GM23338 (cell line): ENCODE data around the gene KCNMA1. TPM values are rescaled to one million over a fixed set of nuclear protein-coding genes. Genes with fewer than 3 reads are reported as not detected.

Experiments used
- ATAC-seq: fragments of 200-7000 bp; cut with Tn5 transposase; 3 replicates; pipeline ENCODE4 v1.9.1; 2020
- DNase-seq: peaks from one replicate; pipeline ENCODE4 v3.0.0-alpha.2; 2015; ENCODE audit warnings: low spot score
- H2AFZ ChIP-seq: fragments of 200-600 bp; sonication (generic); 2 replicates; pipeline ENCODE4 v1.8.0; 2016; ENCODE audit warnings: antibody characterized with exemption, mild to moderate bottlenecking, moderate library complexity
- H3F3A ChIP-seq: fragments of 200-600 bp; sonication (generic); replicated peaks from 2 replicates; pipeline ENCODE4 v1.8.0; 2017; ENCODE audit warnings: antibody characterized with exemption, mixed run types, low read depth
- H3K27ac ChIP-seq: fragments of 200-600 bp; sonication (generic); 2 replicates; pipeline ENCODE4 v1.6.1; 2016; ENCODE audit warnings: low read depth
- H3K27me3 ChIP-seq: fragments of 200-600 bp; sonication (generic); 2 replicates; pipeline ENCODE4 v1.8.0; 2016; ENCODE audit warnings: mild to moderate bottlenecking, mixed run types, moderate library complexity; ENCODE audit not compliant: insufficient read depth
- H3K36me3 ChIP-seq: fragments of 200-600 bp; sonication (generic); 2 replicates; pipeline ENCODE4 v1.8.0; 2016; ENCODE audit warnings: mild to moderate bottlenecking; ENCODE audit not compliant: insufficient read depth
- H3K4me1 ChIP-seq: fragments of 200-600 bp; sonication (generic); 2 replicates; pipeline ENCODE4 v1.8.0; 2016; ENCODE audit warnings: mild to moderate bottlenecking, moderate library complexity; ENCODE audit not compliant: insufficient read depth
- H3K4me2 ChIP-seq: fragments of 200-600 bp; sonication (generic); 2 replicates; pipeline ENCODE4 v1.7.1; 2017; ENCODE audit warnings: mixed run types
- H3K4me3 ChIP-seq: fragments of 200-600 bp; sonication (generic); 2 replicates; pipeline ENCODE4 v1.6.1; 2016; ENCODE audit warnings: mixed run types
- H3K79me2 ChIP-seq: fragments of 200-600 bp; sonication (generic); replicated peaks from 2 replicates; pipeline ENCODE4 v1.8.0; 2017; ENCODE audit warnings: mild to moderate bottlenecking; ENCODE audit not compliant: insufficient read depth
- H3K9me2 ChIP-seq: fragments of 200-600 bp; sonication (generic); 2 replicates; pipeline ENCODE4 v1.8.0; 2017; ENCODE audit not compliant: insufficient read depth
- H4K20me1 ChIP-seq: fragments of 200-600 bp; sonication (generic); replicated peaks from 2 replicates; pipeline ENCODE4 v1.8.0; 2017; ENCODE audit warnings: mild to moderate bottlenecking; ENCODE audit not compliant: insufficient read depth
- H3K27ac Mint-ChIP-seq: 2 replicates; pipeline ENCODE4 v1.8.0; 2020; ENCODE audit warnings: inconsistent platforms, mild to moderate bottlenecking, moderate library complexity, mixed read lengths
- H3K27me3 Mint-ChIP-seq: 3 replicates; pipeline ENCODE4 v1.8.0; 2022; ENCODE audit warnings: low read depth, mild to moderate bottlenecking, moderate library complexity, mixed read lengths, inconsistent platforms; ENCODE audit not compliant: insufficient read depth, poor library complexity
- H3K36me3 Mint-ChIP-seq: 3 replicates; pipeline ENCODE4 v1.8.0; 2021; ENCODE audit warnings: low read depth, mild to moderate bottlenecking, inconsistent platforms, moderate library complexity, mixed read lengths
- H3K4me1 Mint-ChIP-seq: 3 replicates; pipeline ENCODE4 v1.8.0; 2020; ENCODE audit warnings: mild to moderate bottlenecking, inconsistent platforms, mixed read lengths
- H3K4me3 Mint-ChIP-seq: 3 replicates; pipeline ENCODE4 v1.8.0; 2021; ENCODE audit warnings: moderate library complexity, mild to moderate bottlenecking, inconsistent platforms, mixed read lengths
- H3K9me3 Mint-ChIP-seq: 3 replicates; pipeline ENCODE4 v1.8.0; 2020; ENCODE audit warnings: moderate library complexity, mild to moderate bottlenecking, inconsistent platforms, mixed read lengths
- CREB1 ChIP-seq: fragments of 250-450 bp; sonication (Bioruptor Pico); IDR thresholded peaks from 2 replicates; pipeline ENCODE4 v1.5.0; 2020; ENCODE audit warnings: low read depth, mild to moderate bottlenecking, moderate library complexity
- EZH2phosphoT487 ChIP-seq: fragments of 200-600 bp; sonication (generic); IDR thresholded peaks from one replicate; pipeline ENCODE4 v1.8.1; 2018; ENCODE audit warnings: antibody characterized with exemption; ENCODE audit not compliant: unreplicated experiment
- JUNB ChIP-seq: IDR thresholded peaks from one replicate; pipeline ENCODE4 v1.6.1; 2016; ENCODE audit warnings: antibody characterized with exemption; ENCODE audit not compliant: unreplicated experiment
- NANOG ChIP-seq: IDR thresholded peaks from 2 replicates; pipeline ENCODE4 v1.6.1; 2016; ENCODE audit warnings: antibody characterized with exemption, borderline replicate concordance
- POLR2AphosphoS5 ChIP-seq: IDR thresholded peaks from 2 replicates; pipeline ENCODE4 v1.6.1; 2016; ENCODE audit warnings: antibody characterized with exemption, low read depth
- STAT1 ChIP-seq: IDR thresholded peaks from one replicate; pipeline ENCODE4 v1.6.1; 2016; ENCODE audit warnings: antibody characterized with exemption; ENCODE audit not compliant: unreplicated experiment
- ZNF114 ChIP-seq: fragments of 250-450 bp; sonication (Bioruptor Pico); IDR thresholded peaks from 2 replicates; pipeline ENCODE4 v1.5.0; 2020; ENCODE audit warnings: mild to moderate bottlenecking, moderate library complexity
- ZNF331 ChIP-seq: fragments of 250-450 bp; sonication (Bioruptor Pico); IDR thresholded peaks from 2 replicates; pipeline ENCODE4 v1.5.0; 2020; ENCODE audit warnings: low read depth, mild to moderate bottlenecking, moderate library complexity
- polyA plus RNA-seq: library from polyadenylated mRNA; unstranded; fragments of >200 nt; fragmentation: Nextera tagmentation; extraction: Ambion mirVana; gene quantifications from 2 replicates; pipeline ENCODE4 v1.2.1, GENCODE V29; 2016
- total RNA-seq: library from RNA; depleted of rRNA; stranded (reverse); fragments of >200 nt; shearing (Covaris generic); gene quantifications from 2 replicates; pipeline ENCODE4 v1.2.3, GENCODE V29; 2014
- TF ChIP-seq, protein P1 (sequence below): fragments of 250-450 bp; sonication (Bioruptor Pico); IDR thresholded peaks from 2 replicates; pipeline ENCODE4 v1.5.0; 2020; ENCODE audit warnings: mild to moderate bottlenecking, moderate library complexity
- TF ChIP-seq, protein P2 (sequence below): IDR thresholded peaks from one replicate; pipeline ENCODE4 v1.6.1; 2018; ENCODE audit warnings: antibody characterized with exemption; ENCODE audit not compliant: unreplicated experiment
- TF ChIP-seq, protein P3 (sequence below), 2 experiments: fragments of 200-600 bp in 1 of 2; sonication (generic) in 1 of 2; conservative IDR thresholded peaks; 2 replicates each; pipeline versions ENCODE4 v1.5.1 to v1.6.1; 2016 to 2017; ENCODE audit warnings: antibody characterized with exemption in 2 of 2, low read depth in 2 of 2, mild to moderate bottlenecking in 2 of 2, moderate library complexity in 1 of 2

The KCNMA1 gene
- total and polyA plus RNA-seq, 2 experiments from 2014 or later: 8.2 to 9.0 TPM

GRCh38 chr10:77306666-77307065 is 330.9 kb downstream of the KCNMA1 start:
- no peaks in the 10 kb centered on the region for H3F3A ChIP-seq
- no peak overlapping the region for H3K4me2 ChIP-seq
- Mint-ChIP-seq H3K9me3 (peaks cover 5% of the 10 kb centered on the region; the same call in 2 of the 3 replicates), H3K4me1 (peaks cover 2% of the 10 kb centered on the region; the same call in 2 of the 3 replicates), H3K36me3 (peaks cover 6% of the 10 kb centered on the region; the same call in 1 of the 3 replicates), H3K27me3 (peaks cover 3% of the 10 kb centered on the region), H3K4me3 (no peak overlapping the region), H3K27ac (no peak overlapping the region)
- ATAC-seq (no peak), DNase-seq (no peak)
- H4K20me1 ChIP-seq: no peaks in the 10 kb centered on the region
- peaks cover 11% of the 10 kb centered on the region; the same call in 1 of the 2 replicates for H3K9me2 ChIP-seq
- H3K36me3 ChIP-seq: no peaks in the 10 kb centered on the region
- no peak overlapping the region for H3K4me3 ChIP-seq
- no peaks in the 10 kb centered on the region for H3K79me2 ChIP-seq
- no peaks in the 10 kb centered on the region for H3K4me1 ChIP-seq
- no peaks in the 10 kb centered on the region for H3K27me3 ChIP-seq
- TF ChIP-seq, protein P1, sequence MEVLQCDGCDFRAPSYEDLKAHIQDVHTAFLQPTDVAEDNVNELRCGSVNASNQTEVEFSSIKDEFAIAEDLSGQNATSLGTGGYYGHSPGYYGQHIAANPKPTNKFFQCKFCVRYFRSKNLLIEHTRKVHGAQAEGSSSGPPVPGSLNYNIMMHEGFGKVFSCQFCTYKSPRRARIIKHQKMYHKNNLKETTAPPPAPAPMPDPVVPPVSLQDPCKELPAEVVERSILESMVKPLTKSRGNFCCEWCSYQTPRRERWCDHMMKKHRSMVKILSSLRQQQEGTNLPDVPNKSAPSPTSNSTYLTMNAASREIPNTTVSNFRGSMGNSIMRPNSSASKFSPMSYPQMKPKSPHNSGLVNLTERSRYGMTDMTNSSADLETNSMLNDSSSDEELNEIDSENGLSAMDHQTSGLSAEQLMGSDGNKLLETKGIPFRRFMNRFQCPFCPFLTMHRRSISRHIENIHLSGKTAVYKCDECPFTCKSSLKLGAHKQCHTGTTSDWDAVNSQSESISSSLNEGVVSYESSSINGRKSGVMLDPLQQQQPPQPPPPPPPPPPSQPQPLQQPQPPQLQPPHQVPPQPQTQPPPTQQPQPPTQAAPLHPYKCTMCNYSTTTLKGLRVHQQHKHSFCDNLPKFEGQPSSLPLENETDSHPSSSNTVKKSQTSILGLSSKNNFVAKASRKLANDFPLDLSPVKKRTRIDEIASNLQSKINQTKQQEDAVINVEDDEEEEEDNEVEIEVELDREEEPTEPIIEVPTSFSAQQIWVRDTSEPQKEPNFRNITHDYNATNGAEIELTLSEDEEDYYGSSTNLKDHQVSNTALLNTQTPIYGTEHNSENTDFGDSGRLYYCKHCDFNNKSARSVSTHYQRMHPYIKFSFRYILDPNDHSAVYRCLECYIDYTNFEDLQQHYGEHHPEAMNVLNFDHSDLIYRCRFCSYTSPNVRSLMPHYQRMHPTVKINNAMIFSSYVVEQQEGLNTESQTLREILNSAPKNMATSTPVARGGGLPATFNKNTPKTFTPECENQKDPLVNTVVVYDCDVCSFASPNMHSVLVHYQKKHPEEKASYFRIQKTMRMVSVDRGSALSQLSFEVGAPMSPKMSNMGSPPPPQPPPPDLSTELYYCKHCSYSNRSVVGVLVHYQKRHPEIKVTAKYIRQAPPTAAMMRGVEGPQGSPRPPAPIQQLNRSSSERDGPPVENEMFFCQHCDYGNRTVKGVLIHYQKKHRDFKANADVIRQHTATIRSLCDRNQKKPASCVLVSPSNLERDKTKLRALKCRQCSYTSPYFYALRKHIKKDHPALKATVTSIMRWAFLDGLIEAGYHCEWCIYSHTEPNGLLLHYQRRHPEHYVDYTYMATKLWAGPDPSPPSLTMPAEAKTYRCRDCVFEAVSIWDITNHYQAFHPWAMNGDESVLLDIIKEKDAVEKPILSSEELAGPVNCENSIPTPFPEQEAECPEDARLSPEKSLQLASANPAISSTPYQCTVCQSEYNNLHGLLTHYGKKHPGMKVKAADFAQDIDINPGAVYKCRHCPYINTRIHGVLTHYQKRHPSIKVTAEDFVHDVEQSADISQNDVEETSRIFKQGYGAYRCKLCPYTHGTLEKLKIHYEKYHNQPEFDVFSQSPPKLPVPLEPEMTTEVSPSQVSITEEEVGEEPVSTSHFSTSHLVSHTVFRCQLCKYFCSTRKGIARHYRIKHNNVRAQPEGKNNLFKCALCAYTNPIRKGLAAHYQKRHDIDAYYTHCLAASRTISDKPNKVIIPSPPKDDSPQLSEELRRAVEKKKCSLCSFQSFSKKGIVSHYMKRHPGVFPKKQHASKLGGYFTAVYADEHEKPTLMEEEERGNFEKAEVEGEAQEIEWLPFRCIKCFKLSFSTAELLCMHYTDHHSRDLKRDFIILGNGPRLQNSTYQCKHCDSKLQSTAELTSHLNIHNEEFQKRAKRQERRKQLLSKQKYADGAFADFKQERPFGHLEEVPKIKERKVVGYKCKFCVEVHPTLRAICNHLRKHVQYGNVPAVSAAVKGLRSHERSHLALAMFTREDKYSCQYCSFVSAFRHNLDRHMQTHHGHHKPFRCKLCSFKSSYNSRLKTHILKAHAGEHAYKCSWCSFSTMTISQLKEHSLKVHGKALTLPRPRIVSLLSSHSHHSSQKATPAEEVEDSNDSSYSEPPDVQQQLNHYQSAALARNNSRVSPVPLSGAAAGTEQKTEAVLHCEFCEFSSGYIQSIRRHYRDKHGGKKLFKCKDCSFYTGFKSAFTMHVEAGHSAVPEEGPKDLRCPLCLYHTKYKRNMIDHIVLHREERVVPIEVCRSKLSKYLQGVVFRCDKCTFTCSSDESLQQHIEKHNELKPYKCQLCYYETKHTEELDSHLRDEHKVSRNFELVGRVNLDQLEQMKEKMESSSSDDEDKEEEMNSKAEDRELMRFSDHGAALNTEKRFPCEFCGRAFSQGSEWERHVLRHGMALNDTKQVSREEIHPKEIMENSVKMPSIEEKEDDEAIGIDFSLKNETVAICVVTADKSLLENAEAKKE (CRISPR knock-in tag): no peak
- TF ChIP-seq ZNF331 (CRISPR knock-in tag): no peak
- no peak for TF ChIP-seq NANOG
- TF ChIP-seq STAT1: no peak
- no peak for TF ChIP-seq CREB1 (CRISPR knock-in tag)
- no peak for TF ChIP-seq EZH2phosphoT487
- TF ChIP-seq, protein P2, sequence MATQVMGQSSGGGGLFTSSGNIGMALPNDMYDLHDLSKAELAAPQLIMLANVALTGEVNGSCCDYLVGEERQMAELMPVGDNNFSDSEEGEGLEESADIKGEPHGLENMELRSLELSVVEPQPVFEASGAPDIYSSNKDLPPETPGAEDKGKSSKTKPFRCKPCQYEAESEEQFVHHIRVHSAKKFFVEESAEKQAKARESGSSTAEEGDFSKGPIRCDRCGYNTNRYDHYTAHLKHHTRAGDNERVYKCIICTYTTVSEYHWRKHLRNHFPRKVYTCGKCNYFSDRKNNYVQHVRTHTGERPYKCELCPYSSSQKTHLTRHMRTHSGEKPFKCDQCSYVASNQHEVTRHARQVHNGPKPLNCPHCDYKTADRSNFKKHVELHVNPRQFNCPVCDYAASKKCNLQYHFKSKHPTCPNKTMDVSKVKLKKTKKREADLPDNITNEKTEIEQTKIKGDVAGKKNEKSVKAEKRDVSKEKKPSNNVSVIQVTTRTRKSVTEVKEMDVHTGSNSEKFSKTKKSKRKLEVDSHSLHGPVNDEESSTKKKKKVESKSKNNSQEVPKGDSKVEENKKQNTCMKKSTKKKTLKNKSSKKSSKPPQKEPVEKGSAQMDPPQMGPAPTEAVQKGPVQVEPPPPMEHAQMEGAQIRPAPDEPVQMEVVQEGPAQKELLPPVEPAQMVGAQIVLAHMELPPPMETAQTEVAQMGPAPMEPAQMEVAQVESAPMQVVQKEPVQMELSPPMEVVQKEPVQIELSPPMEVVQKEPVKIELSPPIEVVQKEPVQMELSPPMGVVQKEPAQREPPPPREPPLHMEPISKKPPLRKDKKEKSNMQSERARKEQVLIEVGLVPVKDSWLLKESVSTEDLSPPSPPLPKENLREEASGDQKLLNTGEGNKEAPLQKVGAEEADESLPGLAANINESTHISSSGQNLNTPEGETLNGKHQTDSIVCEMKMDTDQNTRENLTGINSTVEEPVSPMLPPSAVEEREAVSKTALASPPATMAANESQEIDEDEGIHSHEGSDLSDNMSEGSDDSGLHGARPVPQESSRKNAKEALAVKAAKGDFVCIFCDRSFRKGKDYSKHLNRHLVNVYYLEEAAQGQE: no peak
- no peak for TF ChIP-seq POLR2AphosphoS5
- no peak for TF ChIP-seq ZNF114 (CRISPR knock-in tag)
- TF ChIP-seq, protein P3, sequence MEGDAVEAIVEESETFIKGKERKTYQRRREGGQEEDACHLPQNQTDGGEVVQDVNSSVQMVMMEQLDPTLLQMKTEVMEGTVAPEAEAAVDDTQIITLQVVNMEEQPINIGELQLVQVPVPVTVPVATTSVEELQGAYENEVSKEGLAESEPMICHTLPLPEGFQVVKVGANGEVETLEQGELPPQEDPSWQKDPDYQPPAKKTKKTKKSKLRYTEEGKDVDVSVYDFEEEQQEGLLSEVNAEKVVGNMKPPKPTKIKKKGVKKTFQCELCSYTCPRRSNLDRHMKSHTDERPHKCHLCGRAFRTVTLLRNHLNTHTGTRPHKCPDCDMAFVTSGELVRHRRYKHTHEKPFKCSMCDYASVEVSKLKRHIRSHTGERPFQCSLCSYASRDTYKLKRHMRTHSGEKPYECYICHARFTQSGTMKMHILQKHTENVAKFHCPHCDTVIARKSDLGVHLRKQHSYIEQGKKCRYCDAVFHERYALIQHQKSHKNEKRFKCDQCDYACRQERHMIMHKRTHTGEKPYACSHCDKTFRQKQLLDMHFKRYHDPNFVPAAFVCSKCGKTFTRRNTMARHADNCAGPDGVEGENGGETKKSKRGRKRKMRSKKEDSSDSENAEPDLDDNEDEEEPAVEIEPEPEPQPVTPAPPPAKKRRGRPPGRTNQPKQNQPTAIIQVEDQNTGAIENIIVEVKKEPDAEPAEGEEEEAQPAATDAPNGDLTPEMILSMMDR (conservative IDR thresholded peaks at IDR 0.05; ENCODE audit: low read depth in 2 of 2): no peak
- TF ChIP-seq JUNB: no peak
- no peak overlapping the region for H2AFZ ChIP-seq
- no peak overlapping the region for H3K27ac ChIP-seq
